ENCODE results near the gene TOP1.

The TOP1 gene

DNA sequence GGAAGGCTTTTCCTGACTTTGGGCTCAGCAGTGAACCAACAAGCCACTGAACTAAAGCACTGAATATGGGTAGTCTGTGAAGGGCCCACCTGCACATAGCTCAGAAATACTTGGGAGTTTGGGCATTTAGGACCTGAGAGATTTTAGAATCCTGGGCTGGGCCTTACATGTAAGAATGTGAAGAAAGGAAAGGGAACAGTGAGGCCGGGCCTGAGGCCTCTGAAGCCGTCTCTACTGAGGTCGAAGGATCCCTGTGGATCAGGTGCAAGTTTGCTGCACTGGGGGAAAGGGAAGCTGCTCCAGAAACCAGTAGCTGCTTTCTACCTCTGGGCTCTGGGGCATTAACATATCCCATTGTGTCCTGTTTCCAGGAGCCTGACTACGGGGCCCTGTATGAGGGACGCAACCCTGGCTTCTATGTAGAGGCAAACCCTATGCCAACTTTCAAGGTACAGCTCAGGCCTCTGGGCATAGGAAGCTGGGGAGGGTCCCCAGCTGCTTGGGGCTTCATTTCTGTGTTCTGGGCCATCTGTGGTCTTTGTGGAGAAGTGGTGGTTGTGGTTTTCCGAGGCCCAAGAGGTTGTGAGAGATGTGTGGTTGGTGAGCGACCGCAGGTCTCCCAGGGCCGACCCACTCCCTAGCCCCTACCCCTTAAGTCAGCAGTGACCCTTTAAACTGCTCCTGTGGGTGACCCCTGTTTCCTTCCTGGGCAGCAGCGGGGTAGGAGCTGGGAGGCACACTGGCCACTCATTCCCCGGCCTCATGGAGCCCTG, 139.0 kb downstream of the TOP1 start:
- TF ChIP-seq, protein P1, sequence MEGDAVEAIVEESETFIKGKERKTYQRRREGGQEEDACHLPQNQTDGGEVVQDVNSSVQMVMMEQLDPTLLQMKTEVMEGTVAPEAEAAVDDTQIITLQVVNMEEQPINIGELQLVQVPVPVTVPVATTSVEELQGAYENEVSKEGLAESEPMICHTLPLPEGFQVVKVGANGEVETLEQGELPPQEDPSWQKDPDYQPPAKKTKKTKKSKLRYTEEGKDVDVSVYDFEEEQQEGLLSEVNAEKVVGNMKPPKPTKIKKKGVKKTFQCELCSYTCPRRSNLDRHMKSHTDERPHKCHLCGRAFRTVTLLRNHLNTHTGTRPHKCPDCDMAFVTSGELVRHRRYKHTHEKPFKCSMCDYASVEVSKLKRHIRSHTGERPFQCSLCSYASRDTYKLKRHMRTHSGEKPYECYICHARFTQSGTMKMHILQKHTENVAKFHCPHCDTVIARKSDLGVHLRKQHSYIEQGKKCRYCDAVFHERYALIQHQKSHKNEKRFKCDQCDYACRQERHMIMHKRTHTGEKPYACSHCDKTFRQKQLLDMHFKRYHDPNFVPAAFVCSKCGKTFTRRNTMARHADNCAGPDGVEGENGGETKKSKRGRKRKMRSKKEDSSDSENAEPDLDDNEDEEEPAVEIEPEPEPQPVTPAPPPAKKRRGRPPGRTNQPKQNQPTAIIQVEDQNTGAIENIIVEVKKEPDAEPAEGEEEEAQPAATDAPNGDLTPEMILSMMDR (IDR thresholded peaks at IDR 0.05; ENCODE audit: insufficient read depth, low read depth, low read length, missing control alignments), result no peak
- peak; percentile 56 for DNase-seq (ENCODE audit: low read depth)
- no peak overlapping the region for H3K4me3 ChIP-seq (ENCODE audit: low read depth, low read length)

DNA sequence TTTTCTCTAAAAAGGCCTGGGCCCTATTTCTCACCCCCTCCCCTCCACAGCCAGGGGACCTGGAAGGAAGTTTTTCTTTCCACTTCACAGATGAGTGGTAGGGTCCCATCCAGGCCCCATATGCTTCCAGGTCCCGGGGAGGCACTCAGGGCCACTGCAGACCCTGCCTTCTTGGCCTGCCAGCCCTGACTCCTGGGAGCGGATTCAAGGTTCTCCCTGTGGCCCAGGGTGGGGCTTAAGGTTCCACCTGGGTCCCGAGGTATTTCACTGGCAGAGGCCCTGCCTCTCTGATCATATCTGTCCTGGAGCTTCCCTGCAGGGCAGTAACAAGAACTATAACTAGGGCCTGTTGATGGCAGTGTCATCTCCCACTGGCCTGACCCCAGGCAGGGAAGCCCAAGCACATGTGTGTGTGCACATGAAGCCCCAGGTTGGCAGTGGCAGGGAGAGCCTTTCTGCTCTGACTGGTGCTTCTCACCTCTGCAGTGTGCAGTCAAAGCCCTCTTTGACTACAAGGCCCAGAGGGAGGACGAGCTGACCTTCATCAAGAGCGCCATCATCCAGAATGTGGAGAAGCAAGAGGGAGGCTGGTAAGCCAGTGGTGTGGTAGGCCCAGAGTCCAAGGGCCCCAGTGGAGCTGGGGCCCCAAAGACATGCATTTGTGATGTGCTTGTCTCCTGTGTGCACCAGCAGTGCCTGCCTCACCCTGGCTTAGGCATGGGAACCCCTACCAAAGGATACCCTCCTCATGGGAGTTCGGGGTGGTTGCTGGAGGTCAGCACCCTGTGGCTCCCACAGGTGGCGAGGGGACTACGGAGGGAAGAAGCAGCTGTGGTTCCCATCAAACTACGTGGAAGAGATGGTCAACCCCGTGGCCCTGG, 139.9 kb downstream of the TOP1 start:
- H3K4me3 ChIP-seq (ENCODE audit: low read depth, low read length), result no peak overlapping the region
- DNase-seq (ENCODE audit: low read depth), result no peak
- TF ChIP-seq, protein P1 (IDR thresholded peaks at IDR 0.05; ENCODE audit: insufficient read depth, low read depth, low read length, missing control alignments), result no peak

DNA sequence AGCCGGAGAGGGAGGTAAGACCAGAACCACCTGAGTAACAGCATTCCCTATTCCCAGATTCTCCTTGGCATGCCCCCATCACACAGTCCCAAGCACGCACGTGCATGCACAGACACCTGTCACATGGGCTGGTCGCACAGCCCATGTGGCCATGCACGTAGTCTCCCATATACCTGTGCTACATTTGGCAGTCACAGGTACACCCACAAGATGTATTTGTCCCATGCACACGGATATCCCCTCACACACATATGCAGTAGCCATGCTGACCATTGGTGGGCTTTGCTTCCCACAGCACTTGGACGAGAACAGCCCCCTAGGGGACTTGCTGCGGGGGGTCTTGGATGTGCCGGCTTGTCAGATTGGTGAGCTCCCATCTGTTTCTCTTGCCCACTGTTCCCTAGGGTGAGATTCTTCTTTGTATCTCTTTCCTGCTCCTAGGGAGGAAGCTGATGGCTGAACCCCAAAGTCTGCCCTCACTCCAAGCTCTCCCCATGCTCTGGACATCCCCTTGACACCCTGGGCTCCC, 140.6 kb downstream of the TOP1 start:
- no peak for DNase-seq (ENCODE audit: low read depth)
- TF ChIP-seq, protein P1 (IDR thresholded peaks at IDR 0.05; ENCODE audit: insufficient read depth, low read depth, low read length, missing control alignments), result no peak
- no peak overlapping the region for H3K4me3 ChIP-seq (ENCODE audit: low read depth, low read length)

DNA sequence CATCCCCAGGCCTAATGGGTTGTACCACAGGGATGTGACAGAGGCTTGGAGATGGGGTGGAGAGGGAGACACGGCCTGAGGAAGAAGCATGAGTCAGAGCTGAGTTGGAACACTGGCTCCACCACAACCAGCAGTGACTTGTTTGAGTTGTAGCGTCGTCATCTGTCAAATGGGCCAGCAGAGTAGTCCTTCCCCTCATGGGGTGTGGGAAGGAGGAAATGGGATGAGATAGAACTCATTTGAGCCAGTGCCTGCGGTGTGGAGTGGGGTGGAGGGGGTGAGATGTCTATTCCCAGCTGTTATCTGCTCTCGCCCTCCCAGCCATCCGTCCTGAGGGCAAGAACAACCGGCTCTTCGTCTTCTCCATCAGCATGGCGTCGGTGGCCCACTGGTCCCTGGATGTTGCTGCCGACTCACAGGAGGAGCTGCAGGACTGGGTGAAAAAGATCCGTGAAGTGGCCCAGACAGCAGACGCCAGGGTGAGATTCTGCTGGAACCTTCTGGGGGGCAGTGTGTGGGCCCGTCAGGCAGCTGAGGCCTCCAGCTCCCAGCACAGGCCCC, 141.2 kb downstream of the TOP1 start:
- H3K4me3 ChIP-seq (ENCODE audit: low read depth, low read length), result no peak overlapping the region
- no peak for DNase-seq (ENCODE audit: low read depth)
- TF ChIP-seq, protein P1 (IDR thresholded peaks at IDR 0.05; ENCODE audit: insufficient read depth, low read depth, low read length, missing control alignments), result no peak

DNA sequence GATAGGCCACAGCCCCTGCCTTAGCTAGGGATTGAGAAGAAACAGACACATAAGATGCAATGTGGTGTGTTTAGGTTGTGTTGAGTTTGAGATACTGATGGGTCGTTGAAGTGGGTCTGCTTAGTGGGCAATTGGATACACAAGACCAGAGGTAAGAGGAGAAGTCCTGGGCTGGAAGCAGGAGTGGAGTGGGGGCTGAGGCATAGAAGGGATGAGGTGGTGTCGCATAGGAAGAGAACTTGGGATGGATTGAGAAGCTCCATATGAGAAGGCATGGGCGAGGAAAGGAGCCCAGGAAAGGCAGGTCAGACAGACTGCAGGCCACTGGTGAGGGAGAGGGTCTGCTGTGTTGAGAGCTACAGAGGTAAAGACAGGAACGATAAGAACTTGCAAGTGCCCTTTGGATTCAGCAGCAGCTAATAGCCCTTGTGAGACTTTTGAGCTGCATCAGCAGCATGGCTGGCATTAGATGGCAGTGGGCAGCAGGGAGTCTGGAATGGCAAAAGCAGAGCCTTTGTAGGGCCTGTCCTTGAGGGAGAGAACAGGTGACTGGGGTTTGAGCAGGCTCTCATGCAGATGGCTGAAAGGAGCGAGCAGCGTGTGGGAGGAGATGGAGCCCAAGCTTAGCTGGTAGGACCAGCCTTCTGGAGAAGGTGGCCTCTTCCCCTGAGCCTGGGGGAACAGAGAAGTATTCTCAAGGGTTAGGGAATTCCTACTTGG, 141.9 kb downstream of the TOP1 start:
- DNase-seq (ENCODE audit: low read depth), result no peak
- TF ChIP-seq, protein P1 (IDR thresholded peaks at IDR 0.05; ENCODE audit: insufficient read depth, low read depth, low read length, missing control alignments), result no peak
- H3K4me3 ChIP-seq (ENCODE audit: low read depth, low read length), result no peak overlapping the region

DNA sequence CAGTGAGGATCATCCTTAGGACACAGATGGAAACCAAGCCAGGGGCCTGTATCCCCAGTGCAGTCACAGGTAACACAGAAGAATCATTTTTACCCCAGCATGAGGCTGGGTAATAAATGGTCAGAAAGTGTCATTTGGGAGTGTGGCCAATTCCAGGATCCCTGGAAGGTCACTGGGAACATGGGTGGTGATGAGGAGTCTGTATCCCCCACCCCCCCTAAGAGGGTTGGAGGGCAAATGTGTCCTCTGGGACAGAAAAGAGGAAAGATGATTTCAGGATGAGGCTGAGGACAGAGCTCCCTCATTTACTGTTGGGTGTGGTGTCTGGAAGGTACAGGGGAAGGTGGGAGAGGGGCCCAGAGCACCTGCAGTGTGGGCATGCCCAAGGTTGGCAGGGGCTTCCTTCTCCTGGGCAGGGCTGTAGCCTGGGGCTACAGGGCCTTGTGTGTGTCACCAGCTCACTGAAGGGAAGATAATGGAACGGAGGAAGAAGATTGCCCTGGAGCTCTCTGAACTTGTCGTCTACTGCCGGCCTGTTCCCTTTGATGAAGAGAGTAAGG, 143.2 kb downstream of the TOP1 start:
- no peak for DNase-seq (ENCODE audit: low read depth)
- H3K4me3 ChIP-seq (ENCODE audit: low read depth, low read length), result no peak overlapping the region
- TF ChIP-seq, protein P1 (IDR thresholded peaks at IDR 0.05; ENCODE audit: insufficient read depth, low read depth, low read length, missing control alignments), result no peak

All from GM12865 (cell line).